SK-N-SH treated with all-trans-retinoic acid at 6 μM for 48 hours (cell line): ENCODE results near the gene GPR183.

ENCODE experiments used
- ARNTL ChIP-seq: fragments of 450-650 bp; formaldehyde crosslinking; IDR thresholded peaks from 2 replicates; pipeline ENCODE4 v1.5.0; 2020; ENCODE audit warnings: low read depth, mild to moderate bottlenecking, moderate library complexity, borderline replicate concordance
- CREB5 ChIP-seq: fragments of 250-450 bp; sonication (Bioruptor Pico); IDR thresholded peaks from 2 replicates; pipeline ENCODE4 v1.5.1; 2020; ENCODE audit warnings: low read depth, mild to moderate bottlenecking, moderate library complexity
- PATZ1 ChIP-seq: fragments of 250-450 bp; sonication (Bioruptor Pico); IDR thresholded peaks from 2 replicates; pipeline ENCODE4 v1.8.0; 2020; ENCODE audit warnings: mild to moderate bottlenecking, moderate library complexity, borderline replicate concordance
- POU6F1 ChIP-seq: fragments of 250-450 bp; sonication (Bioruptor Pico); IDR thresholded peaks from 2 replicates; pipeline ENCODE4 v1.8.0; 2021; ENCODE audit warnings: low read depth, mild to moderate bottlenecking, moderate library complexity, borderline replicate concordance
- PPARA ChIP-seq: fragments of 250-450 bp; sonication (Bioruptor Pico); IDR thresholded peaks from 2 replicates; pipeline ENCODE4 v1.5.0; 2020; ENCODE audit warnings: mild to moderate bottlenecking, borderline replicate concordance
- RARB ChIP-seq: fragments of 250-450 bp; sonication (Bioruptor Pico); IDR thresholded peaks from 2 replicates; pipeline ENCODE4 v1.8.0; 2021; ENCODE audit warnings: mild to moderate bottlenecking, moderate library complexity
- SNAI2 ChIP-seq: fragments of 250-450 bp; sonication (Bioruptor Pico); IDR thresholded peaks from 2 replicates; pipeline ENCODE4 v1.5.0; 2020; ENCODE audit warnings: mild to moderate bottlenecking, moderate library complexity
- TCF4 ChIP-seq: fragments of 250-450 bp; sonication (Bioruptor Pico); IDR thresholded peaks from 2 replicates; pipeline ENCODE4 v1.8.0; 2021; ENCODE audit warnings: mild to moderate bottlenecking, moderate library complexity, borderline replicate concordance
- TOX ChIP-seq: fragments of 250-450 bp; sonication (Bioruptor Pico); IDR thresholded peaks from 2 replicates; pipeline ENCODE4 v1.8.0; 2021; ENCODE audit warnings: mild to moderate bottlenecking, moderate library complexity, borderline replicate concordance
- ZFP3 ChIP-seq: fragments of 250-450 bp; sonication (Bioruptor Pico); IDR thresholded peaks from 2 replicates; pipeline ENCODE4 v1.5.0; 2020; ENCODE audit warnings: mild to moderate bottlenecking, moderate library complexity
- ZFP30 ChIP-seq: fragments of 450-650 bp; formaldehyde crosslinking; IDR thresholded peaks from 2 replicates; pipeline ENCODE4 v1.5.0; 2022; ENCODE audit warnings: mild to moderate bottlenecking, moderate library complexity
- ZNF565 ChIP-seq: fragments of 450-650 bp; formaldehyde crosslinking; conservative IDR thresholded peaks from 2 replicates; pipeline ENCODE4 v1.5.0; 2020; ENCODE audit warnings: low read depth, mild to moderate bottlenecking, moderate library complexity
- ZNF8 ChIP-seq: fragments of 450-650 bp; formaldehyde crosslinking; IDR thresholded peaks from 2 replicates; pipeline ENCODE4 v1.5.0; 2020; ENCODE audit warnings: mild to moderate bottlenecking, moderate library complexity
- TF ChIP-seq, protein P1 (sequence below): fragments of 250-450 bp; sonication (Bioruptor Pico); IDR thresholded peaks from 2 replicates; pipeline ENCODE4 v1.5.0; 2020; ENCODE audit warnings: mild to moderate bottlenecking, moderate library complexity

DNA sequence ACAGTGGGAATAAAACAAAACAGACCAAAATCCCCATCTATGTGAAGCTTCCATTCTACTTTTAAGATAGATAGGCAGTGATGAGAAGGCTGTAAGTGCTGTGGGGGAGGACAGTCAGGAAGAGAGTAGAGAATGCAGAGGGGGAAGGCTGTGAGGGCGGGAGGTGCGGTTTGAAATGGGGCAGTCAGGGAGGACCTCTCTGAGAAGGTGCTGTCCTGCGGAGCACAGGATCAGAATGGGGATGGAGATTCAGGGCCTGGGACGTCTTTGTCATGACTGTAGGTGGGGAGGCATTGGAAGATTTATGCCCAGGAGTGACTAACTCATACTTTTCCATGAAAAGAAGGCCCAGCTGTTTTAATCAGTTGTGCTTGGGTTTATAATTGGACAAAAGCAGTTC, 3.9 kb upstream of the GPR183 start:
- TF ChIP-seq CREB5 (CRISPR knock-in tag) (no peak), PPARA (no peak), PATZ1 (CRISPR knock-in tag) (no peak), ZNF565 (no peak), POU6F1 (CRISPR knock-in tag) (no peak), RARB (no peak), ZFP30 (CRISPR knock-in tag) (no peak), ARNTL (CRISPR knock-in tag) (no peak), TOX (CRISPR knock-in tag) (no peak), ZNF8 (no peak), SNAI2 (CRISPR knock-in tag) (no peak), ZFP3 (CRISPR knock-in tag) (no peak), TCF4 (CRISPR knock-in tag) (no peak)
- TF ChIP-seq, protein P1, sequence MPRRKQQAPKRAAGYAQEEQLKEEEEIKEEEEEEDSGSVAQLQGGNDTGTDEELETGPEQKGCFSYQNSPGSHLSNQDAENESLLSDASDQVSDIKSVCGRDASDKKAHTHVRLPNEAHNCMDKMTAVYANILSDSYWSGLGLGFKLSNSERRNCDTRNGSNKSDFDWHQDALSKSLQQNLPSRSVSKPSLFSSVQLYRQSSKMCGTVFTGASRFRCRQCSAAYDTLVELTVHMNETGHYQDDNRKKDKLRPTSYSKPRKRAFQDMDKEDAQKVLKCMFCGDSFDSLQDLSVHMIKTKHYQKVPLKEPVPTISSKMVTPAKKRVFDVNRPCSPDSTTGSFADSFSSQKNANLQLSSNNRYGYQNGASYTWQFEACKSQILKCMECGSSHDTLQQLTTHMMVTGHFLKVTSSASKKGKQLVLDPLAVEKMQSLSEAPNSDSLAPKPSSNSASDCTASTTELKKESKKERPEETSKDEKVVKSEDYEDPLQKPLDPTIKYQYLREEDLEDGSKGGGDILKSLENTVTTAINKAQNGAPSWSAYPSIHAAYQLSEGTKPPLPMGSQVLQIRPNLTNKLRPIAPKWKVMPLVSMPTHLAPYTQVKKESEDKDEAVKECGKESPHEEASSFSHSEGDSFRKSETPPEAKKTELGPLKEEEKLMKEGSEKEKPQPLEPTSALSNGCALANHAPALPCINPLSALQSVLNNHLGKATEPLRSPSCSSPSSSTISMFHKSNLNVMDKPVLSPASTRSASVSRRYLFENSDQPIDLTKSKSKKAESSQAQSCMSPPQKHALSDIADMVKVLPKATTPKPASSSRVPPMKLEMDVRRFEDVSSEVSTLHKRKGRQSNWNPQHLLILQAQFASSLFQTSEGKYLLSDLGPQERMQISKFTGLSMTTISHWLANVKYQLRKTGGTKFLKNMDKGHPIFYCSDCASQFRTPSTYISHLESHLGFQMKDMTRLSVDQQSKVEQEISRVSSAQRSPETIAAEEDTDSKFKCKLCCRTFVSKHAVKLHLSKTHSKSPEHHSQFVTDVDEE (CRISPR knock-in tag): no peak
